ENCODE data around the gene HMMR.
"Not testable (repeated sequence)": the region's sequence is repeated elsewhere in the genome, so short reads cannot be mapped to it uniquely, and the experiment has no call there.

The HMMR gene

GRCh38 chr5:163509291-163509951, 49.0 kb downstream of the HMMR start:
- no peak for DNase-seq

GRCh38 chr5:163512526-163512925, 52.1 kb downstream of the HMMR start:
- no peak for DNase-seq

GRCh38 chr5:163525096-163525495, 64.7 kb downstream of the HMMR start:
- no peak for DNase-seq

GRCh38 chr5:163529698-163530097, 69.3 kb downstream of the HMMR start:
- no peak for DNase-seq

GRCh38 chr5:163531272-163531671, 70.8 kb downstream of the HMMR start:
- no peak for DNase-seq

- no peak for DNase-seq
Measured at GRCh38 chr5:163532171-163533084, 72.0 kb downstream of the HMMR start.

GRCh38 chr5:163533223-163533622, 72.8 kb downstream of the HMMR start:
- no peak for DNase-seq

GRCh38 chr5:163534492-163535094, 74.2 kb downstream of the HMMR start:
- no peak for DNase-seq

- DNase-seq = no peak
Measured at GRCh38 chr5:163535290-163535689, 74.9 kb downstream of the HMMR start.

GRCh38 chr5:163536442-163536841, 76.0 kb downstream of the HMMR start:
- DNase-seq = not testable (repeated sequence)

GRCh38 chr5:163540696-163541095, 80.3 kb downstream of the HMMR start:
- no peak for DNase-seq
